ENCODE measurements around the gene CYP51A1. TPM values are rescaled to one million over a fixed set of nuclear protein-coding genes. Genes with fewer than 3 reads are reported as not detected.
"Not testable (repeated sequence)": the region's sequence is repeated elsewhere in the genome, so short reads cannot be mapped to it uniquely, and the experiment has no call there.

CYP51A1 gene
- polyA plus RNA-seq, 3 donors: 76.4 to 99.3 (median 91.4) TPM

DNA sequence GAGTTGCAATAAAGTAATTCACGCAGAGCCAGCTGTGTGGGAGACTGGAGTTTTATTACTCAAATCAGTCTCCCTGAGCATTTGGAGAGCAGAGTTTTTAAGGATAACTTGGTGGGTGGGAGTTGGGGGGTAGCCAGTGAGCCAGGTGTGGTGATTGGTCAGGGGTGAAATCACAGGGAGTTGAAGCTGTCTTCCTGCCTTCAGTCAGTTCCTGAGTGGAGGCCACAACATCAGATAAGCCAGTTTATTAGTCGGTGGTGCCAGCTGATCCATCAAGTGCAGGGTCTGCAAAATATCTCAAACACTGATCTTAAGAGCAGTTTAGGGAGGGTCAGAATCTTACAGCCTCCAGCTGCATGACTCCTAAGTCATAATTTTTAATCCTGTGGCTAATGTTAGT lies 3.3 kb upstream of the CYP51A1 start:
- DNase-seq (ENCODE audit: extremely low read depth in 1 of 11, low read depth in 9 of 11, low spot score in 4 of 11): peak in 8 of 11 donors; percentile 53 to 82 (median 66)

- DNase-seq (ENCODE audit: extremely low read depth in 1 of 11, low read depth in 9 of 11, low spot score in 4 of 11): peak in 7 of 11 donors; percentile 16 to 56 (median 52)
These were observed 994 bp upstream of the CYP51A1 start for GRCh38 chr7:92135052-92135889.

- peak in 9 of 11 donors; percentile 65 to 78 (median 71) for DNase-seq (ENCODE audit: extremely low read depth in 1 of 11, low read depth in 9 of 11, low spot score in 4 of 11)
These were observed 473 bp downstream of the CYP51A1 start for GRCh38 chr7:92133737-92134270.

DNA sequence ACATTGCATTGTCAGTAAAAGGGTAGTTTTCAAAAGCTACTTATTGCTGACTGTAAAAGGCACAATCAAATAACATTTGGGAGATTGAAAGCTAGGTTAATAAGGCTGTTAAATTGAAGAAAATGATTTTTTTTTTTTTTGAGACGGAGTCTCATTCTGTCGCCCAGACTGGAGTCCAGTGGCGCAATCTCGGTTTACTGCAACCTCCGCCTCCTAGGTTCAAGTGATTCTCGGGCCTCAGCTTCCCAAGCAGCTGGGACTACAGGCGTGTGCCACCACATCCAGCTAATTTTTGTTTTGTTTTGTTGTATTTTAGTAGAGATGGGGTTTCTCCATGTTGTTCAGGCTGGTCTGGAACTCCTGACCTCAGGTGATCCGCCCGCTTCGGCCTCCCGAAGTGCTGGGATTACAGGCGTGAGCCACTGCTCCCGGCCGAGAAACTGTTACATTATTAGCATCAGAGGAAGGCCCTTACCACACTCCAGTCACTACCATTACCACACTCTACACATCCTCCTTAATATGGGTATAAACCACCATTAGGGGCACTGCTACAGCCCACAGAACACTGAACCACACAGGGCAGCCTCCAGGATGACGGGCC lies 1.0 kb downstream of the CYP51A1 start:
- no peak for DNase-seq (ENCODE audit: extremely low read depth in 1 of 11, low read depth in 9 of 11, low spot score in 4 of 11)

DNA sequence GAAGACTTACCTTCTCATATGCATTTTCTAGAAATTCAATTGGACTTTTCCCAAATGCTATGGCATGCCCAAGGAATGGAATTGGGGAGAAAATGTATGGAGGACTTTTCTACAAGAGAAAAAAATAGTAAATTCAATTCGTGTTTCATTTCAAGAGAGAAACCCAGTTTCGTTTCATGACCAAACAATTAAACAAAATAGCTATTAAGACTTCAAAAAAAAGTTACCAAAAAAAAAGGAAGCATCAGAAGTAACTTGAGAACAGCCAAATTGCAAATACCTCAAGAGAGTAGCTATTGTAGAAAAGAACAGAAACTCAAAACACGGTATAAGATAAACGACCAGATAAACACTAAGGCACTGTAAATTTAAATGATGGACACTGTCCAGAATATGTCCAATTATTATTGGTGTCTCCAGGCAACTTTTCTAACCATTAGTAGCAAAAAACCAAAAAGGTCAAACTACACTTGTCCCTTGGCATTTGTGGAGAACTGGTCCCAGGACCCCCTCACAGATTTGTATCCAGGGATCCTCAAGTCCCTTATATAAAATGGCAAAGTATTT lies 2.4 kb downstream of the CYP51A1 start:
- DNase-seq (ENCODE audit: extremely low read depth in 1 of 11, low read depth in 9 of 11, low spot score in 4 of 11): no peak

DNA sequence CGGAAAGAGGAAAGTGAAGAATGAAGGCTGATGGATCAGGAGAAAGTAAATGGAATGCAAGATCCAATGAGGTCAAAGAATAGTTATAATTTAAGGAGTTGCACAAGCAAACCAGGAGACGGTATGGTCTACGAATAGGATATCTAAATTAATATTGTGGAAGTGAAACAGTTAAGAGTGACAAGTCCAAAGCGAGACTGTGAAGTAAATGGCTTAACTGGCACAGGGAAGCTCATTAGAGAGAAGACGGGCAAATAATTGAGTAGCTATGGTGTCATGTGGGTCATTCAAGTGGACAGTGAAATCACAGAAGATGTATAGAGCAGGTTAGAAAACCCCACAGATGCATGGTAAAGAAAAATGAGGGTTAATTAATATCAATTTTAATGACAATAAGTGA lies 3.2 kb downstream of the CYP51A1 start:
- DNase-seq (ENCODE audit: extremely low read depth in 1 of 11, low read depth in 9 of 11, low spot score in 4 of 11): no peak

DNA sequence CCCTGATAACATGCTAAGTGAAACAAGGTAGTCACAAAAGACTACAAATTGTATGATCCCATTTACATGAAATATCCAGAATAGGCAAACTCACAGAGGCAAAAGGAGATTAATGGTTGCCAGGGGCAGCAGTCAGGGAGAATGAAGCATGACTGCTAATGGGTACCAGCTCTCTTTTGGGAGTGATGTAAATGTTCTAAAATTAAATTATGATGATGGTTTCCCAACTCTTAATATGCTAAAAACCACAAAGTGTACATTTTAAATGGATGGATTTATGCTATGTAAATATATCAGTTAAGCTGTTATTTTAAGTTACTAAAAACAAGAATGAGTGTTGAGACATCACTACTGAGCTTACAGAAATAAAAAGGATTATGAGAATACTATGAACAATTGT lies 12.6 kb downstream of the CYP51A1 start:
- no peak for DNase-seq (ENCODE audit: extremely low read depth in 1 of 11, low read depth in 9 of 11, low spot score in 4 of 11)

GRCh38 chr7:92119213-92119759 lies 15.0 kb downstream of the CYP51A1 start:
- no peak for DNase-seq (ENCODE audit: extremely low read depth in 1 of 11, low read depth in 9 of 11, low spot score in 4 of 11)

DNA sequence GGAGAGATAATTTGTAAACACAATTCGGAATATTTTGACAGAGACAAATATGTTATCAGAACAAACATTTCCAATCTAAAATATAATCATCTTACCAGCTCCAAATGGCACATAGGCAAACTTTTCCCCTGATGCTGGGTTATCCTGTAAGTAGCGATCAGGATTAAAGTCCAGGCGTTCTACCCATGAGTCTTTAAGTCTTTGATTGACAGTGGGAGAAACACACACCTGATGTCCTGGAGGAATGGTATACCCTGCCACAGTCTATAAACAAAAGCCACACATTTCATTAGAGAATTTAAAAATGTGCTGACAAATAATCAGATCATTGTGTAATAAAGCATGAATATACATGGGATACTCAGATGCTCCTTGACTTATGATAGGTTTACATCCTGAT lies 17.3 kb downstream of the CYP51A1 start:
- DNase-seq (ENCODE audit: extremely low read depth in 1 of 11, low read depth in 9 of 11, low spot score in 4 of 11): no peak

DNA sequence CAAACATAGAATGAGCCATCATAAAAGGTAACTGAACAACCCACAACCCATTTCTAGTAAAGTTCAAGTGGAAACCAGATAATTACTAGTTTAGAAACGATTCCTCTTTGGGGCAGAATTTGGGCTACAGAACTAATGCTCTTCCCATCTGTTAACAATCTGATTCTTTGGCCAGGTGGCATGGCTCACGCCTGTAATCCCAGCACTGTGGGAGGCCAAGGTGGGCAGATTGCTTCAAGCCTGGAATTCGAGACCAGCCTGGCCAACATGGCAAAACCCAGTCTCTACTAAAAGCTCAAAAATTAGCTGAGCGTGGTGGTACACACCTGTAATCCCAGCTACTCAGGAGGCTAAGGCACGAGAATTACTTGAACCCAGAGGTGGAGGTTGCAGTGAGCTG lies 18.5 kb downstream of the CYP51A1 start:
- no peak for DNase-seq (ENCODE audit: extremely low read depth in 1 of 11, low read depth in 9 of 11, low spot score in 4 of 11)

GRCh38 chr7:92110857-92111256 lies 23.4 kb downstream of the CYP51A1 start:
- no peak for DNase-seq (ENCODE audit: extremely low read depth in 1 of 11, low read depth in 9 of 11, low spot score in 4 of 11)

DNA sequence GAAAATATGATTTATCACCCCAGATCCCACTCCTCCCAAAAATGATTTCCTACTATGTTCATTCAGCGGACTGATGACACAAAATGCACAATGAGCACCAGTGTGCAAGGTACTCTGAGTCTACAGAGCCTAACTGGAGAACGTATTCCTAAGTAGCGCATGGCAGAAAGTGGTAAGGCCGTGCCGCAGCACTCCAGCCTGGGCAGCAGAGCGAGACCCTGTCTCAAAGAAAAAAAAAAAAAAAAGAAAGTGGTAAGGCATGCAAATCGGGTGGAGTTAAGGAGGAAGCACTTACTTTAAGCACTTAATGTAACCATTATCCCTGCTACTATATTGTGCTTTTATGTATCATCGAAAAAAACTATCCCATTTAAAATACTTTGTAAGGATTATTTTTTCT lies 25.5 kb downstream of the CYP51A1 start:
- DNase-seq (ENCODE audit: extremely low read depth in 1 of 11, low read depth in 9 of 11, low spot score in 4 of 11): no peak

DNA sequence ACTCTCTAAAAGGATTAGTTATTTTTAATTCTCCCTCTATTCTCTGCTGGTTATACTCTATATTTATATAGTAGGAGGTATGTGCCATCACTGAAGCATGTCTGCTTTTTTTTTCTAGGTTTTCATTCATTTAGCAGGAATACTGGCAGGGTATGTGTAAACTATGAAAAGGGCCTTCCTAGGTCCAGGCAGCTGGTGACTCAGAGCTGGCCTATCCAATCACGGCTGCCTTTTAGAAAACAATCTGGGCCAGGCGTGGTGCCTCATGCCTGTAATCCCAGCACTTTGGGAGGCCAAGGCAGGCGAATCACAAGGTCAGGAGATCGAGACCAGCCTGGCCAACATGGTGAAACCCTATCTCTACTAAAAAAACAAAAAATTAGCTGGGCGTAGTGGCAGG lies 31.4 kb downstream of the CYP51A1 start:
- DNase-seq (ENCODE audit: extremely low read depth in 1 of 11, low read depth in 9 of 11, low spot score in 4 of 11): not testable (repeated sequence)

DNA sequence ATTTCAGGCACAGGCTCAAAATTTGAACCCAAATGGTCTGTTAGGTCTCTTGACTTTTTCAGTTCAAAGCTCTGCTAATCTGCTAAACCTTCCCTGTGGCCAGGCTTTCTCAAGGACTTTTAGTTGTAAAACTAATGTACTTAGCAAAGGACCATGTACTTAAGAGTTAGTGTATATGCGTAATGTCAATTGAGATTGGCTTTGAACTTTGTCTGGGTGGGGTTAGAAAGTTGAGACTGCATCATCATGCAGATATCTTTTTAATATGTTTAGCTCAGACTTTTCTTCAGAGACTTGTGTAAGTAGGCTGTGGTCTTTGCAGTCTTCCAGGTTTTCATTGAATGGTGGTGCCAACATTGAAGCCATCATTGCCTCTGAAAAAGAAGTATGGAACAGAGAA lies 33.7 kb downstream of the CYP51A1 start:
- DNase-seq (ENCODE audit: extremely low read depth in 1 of 11, low read depth in 9 of 11, low spot score in 4 of 11): no peak

DNA sequence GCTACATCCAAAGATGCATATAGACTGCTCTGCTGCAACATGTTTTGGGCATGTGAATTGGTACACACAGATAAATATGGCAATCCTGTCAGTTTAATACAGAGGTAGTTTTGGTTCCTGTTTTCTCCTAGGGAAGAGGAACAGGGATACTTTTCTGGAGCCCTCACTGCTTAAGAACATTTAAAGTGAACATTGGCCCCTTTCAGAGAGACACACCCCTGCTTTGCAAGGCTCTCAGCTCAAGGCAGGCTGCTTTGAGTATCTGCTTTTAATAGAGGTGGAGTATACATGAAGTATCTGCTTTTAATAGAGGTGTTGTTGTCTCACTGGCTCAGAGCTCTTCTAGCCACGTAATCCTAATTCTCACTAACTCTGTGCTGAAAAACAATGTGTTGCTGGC lies 38.9 kb downstream of the CYP51A1 start:
- no peak for DNase-seq (ENCODE audit: extremely low read depth in 1 of 11, low read depth in 9 of 11, low spot score in 4 of 11)

DNA sequence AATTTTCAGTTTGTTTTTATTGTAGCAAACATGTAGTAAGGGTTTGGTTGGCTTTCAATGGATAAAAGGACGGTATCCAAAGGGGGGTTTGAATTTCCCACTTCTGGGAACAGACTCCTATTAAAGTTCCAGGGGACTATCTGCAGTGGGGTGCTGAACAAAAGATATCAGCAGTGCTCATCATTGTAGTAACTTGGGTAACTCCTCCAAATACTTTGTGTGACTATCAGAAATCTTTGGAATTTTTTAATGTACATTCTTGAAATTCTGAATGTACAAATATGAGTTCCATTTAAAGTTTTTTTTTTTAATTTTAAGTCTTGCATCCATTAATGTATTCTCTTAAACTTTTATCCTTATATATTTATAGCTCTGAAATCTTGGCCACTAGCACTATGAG lies 42.1 kb downstream of the CYP51A1 start:
- no peak for DNase-seq (ENCODE audit: extremely low read depth in 1 of 11, low read depth in 9 of 11, low spot score in 4 of 11)

DNA sequence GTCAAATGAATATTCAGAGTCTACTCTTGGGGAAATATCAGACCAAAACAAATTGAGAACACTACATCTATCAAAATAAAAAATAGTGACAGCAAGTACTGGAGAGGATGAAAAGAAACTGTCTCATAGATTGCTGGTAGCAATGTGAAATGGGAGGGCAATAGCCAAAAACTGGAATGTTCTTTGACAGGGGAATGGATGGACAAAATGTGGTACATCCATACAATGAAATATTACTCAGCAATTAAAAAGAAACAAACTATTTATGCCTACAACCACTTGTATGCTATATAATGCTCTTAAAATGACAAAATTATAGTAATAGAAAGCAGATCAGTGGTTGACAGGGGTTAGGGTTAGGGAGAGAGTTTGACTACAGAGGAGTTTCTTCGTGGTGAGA lies 46.0 kb downstream of the CYP51A1 start:
- DNase-seq (ENCODE audit: extremely low read depth in 1 of 11, low read depth in 9 of 11, low spot score in 4 of 11): no peak

GRCh38 chr7:92083922-92084321 lies 50.4 kb downstream of the CYP51A1 start:
- not testable (repeated sequence) for DNase-seq (ENCODE audit: extremely low read depth in 1 of 11, low read depth in 9 of 11, low spot score in 4 of 11)

DNA sequence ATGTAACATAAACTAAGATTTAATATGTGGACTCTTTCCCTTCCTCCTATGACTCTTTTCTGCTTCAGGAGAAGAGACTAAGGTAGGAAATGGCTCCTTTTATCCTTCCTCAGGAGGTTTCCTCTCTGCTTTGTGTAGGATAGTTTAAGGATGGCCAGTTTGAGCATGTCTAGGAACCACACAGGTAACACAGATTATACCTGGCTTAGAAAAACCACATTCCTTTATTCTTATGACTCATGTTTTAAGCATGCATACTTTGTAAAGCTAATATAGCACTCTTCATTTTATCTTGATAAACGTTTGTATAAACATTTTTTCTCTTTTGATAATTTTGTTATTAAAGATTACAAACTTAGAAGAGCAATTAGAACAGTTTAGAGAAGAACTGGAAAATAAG lies 57.8 kb downstream of the CYP51A1 start:
- DNase-seq (ENCODE audit: extremely low read depth in 1 of 11, low read depth in 9 of 11, low spot score in 4 of 11): no peak
